GM10847 (cell line): ENCODE measurements around the gene RGS9BP.

Experiments used
- POLR2A ChIP-seq: IDR thresholded peaks from 2 replicates; pipeline ENCODE4 v1.6.1; 2011; ENCODE audit not compliant: insufficient read length; ENCODE audit errors: extremely low read depth

Gene RGS9BP

GRCh38 chr19:32688311-32688710 lies 12.7 kb downstream of the RGS9BP start:
- no peak for TF ChIP-seq POLR2A

GRCh38 chr19:32691291-32691951 lies 15.8 kb downstream of the RGS9BP start, which contains the start of gene NUDT19:
Gene NUDT19 (plus strand): TSS chr19:32691821. CDS start chr19:32691961, 140 bp downstream.
- peak; percentile 57 for TF ChIP-seq POLR2A

GRCh38 chr19:32691952-32692726 lies 16.5 kb downstream of the RGS9BP start:
- peak; percentile 40 for TF ChIP-seq POLR2A

- no peak for TF ChIP-seq POLR2A
Measured at GRCh38 chr19:32692727-32693061, 17.0 kb downstream of the RGS9BP start.

- no peak for TF ChIP-seq POLR2A
Measured at GRCh38 chr19:32702010-32702409, 26.4 kb downstream of the RGS9BP start.

GRCh38 chr19:32708457-32708856 lies 32.8 kb downstream of the RGS9BP start:
- no peak for TF ChIP-seq POLR2A

- no peak for TF ChIP-seq POLR2A
Measured at GRCh38 chr19:32709032-32709431, 33.4 kb downstream of the RGS9BP start.

GRCh38 chr19:32711747-32712146 lies 36.1 kb downstream of the RGS9BP start:
- no peak for TF ChIP-seq POLR2A

- TF ChIP-seq POLR2A: no peak
Measured at GRCh38 chr19:32717496-32717895, 41.8 kb downstream of the RGS9BP start.

- no peak for TF ChIP-seq POLR2A
Measured at GRCh38 chr19:32718286-32718685, 42.6 kb downstream of the RGS9BP start.

- TF ChIP-seq POLR2A: no peak
Measured at GRCh38 chr19:32719611-32720059, 44.0 kb downstream of the RGS9BP start, which contains the start of gene TDRD12. Gene TDRD12 (plus strand): TSS chr19:32719767. CDS start chr19:32720073, 306 bp downstream.

- TF ChIP-seq POLR2A: no peak
Measured at GRCh38 chr19:32720216-32720935, 44.7 kb downstream of the RGS9BP start.

- no peak for TF ChIP-seq POLR2A
Measured at GRCh38 chr19:32720936-32721250, 45.2 kb downstream of the RGS9BP start.
